ENCODE measurements around the gene PSPC1. TPM values are rescaled to one million over a fixed set of nuclear protein-coding genes. Genes with fewer than 3 reads are reported as not detected.

PSPC1 gene
- 37.1 and 56.5 TPM in 2 replicates for total RNA-seq

GRCh38 chr13:19782727-19783682 lies at the start of gene PSPC1:
Gene PSPC1 (minus strand): TSS chr13:19782945. CDS start chr13:19782757, 188 bp downstream.

Small RNA genes within 50 kb of the gene (small RNA-seq; reads per million reads assigned to genes)
- not detected for gene RN7SL166P

Other genes with a start within 250 kb of the PSPC1 start
- gene TPTE2, start 221.4 kb downstream of the PSPC1 start, total RNA-seq = not detected in 2 replicates
- 8.8 and 14.9 TPM in 2 replicates for gene MPHOSPH8, start 149.3 kb downstream of the PSPC1 start, total RNA-seq
- 7.0 and 8.6 TPM in 2 replicates for gene ZMYM5, start 80.7 kb upstream of the PSPC1 start, total RNA-seq
- 35.2 and 36.7 TPM in 2 replicates for gene ZMYM2, start 175.8 kb upstream of the PSPC1 start, total RNA-seq